ENCODE measurements around the gene OBSCN.
"Not testable (repeated sequence)": the region's sequence is repeated elsewhere in the genome, so short reads cannot be mapped to it uniquely, and the experiment has no call there.

OBSCN gene

GRCh38 chr1:228173528-228174481 lies 34.0 kb upstream of the OBSCN start:
- H3K9me3 ChIP-seq (ENCODE audit: control insufficient read depth, insufficient read depth, low read length); H3K27me3 ChIP-seq (ENCODE audit: control insufficient read depth, insufficient read depth, low read length); H3K9ac ChIP-seq (ENCODE audit: low read depth, low read length); H3K36me3 ChIP-seq (ENCODE audit: control insufficient read depth, insufficient read depth, low read length); H3K27ac ChIP-seq (ENCODE audit: low read depth, low read length); H3K4me1 ChIP-seq (ENCODE audit: control insufficient read depth, insufficient read depth, low read length): not testable (repeated sequence)
- peak overlapping the region; percentile 47; the same call in 1 of the 2 replicates for H3K4me3 ChIP-seq (ENCODE audit: low read depth, low read length)

GRCh38 chr1:228174482-228175315 lies 33.1 kb upstream of the OBSCN start:
- H3K36me3 ChIP-seq (ENCODE audit: control insufficient read depth, insufficient read depth, low read length) = no peaks in the 10 kb centered on the region
- H3K27me3 ChIP-seq (ENCODE audit: control insufficient read depth, insufficient read depth, low read length) = no peaks in the 10 kb centered on the region
- no peak overlapping the region for H3K27ac ChIP-seq (ENCODE audit: low read depth, low read length)
- H3K4me3 ChIP-seq (ENCODE audit: low read depth, low read length) = peak overlapping the region; percentile 4; the same call in 1 of the 2 replicates
- no peak overlapping the region for H3K9ac ChIP-seq (ENCODE audit: low read depth, low read length)
- no peaks in the 10 kb centered on the region for H3K9me3 ChIP-seq (ENCODE audit: control insufficient read depth, insufficient read depth, low read length)
- no peaks in the 10 kb centered on the region for H3K4me1 ChIP-seq (ENCODE audit: control insufficient read depth, insufficient read depth, low read length)

- no peaks in the 10 kb centered on the region for H3K4me1 ChIP-seq (ENCODE audit: control insufficient read depth, insufficient read depth, low read length)
- H3K36me3 ChIP-seq (ENCODE audit: control insufficient read depth, insufficient read depth, low read length) = no peaks in the 10 kb centered on the region
- no peak overlapping the region for H3K9ac ChIP-seq (ENCODE audit: low read depth, low read length)
- no peaks in the 10 kb centered on the region for H3K27me3 ChIP-seq (ENCODE audit: control insufficient read depth, insufficient read depth, low read length)
- no peak overlapping the region for H3K4me3 ChIP-seq (ENCODE audit: low read depth, low read length)
- no peaks in the 10 kb centered on the region for H3K9me3 ChIP-seq (ENCODE audit: control insufficient read depth, insufficient read depth, low read length)
- H3K27ac ChIP-seq (ENCODE audit: low read depth, low read length) = no peak overlapping the region
Observed at GRCh38 chr1:228175316-228176023, 32.4 kb upstream of the OBSCN start.

- no peaks in the 10 kb centered on the region for H3K9me3 ChIP-seq (ENCODE audit: control insufficient read depth, insufficient read depth, low read length)
- H3K27ac ChIP-seq (ENCODE audit: low read depth, low read length) = no peak overlapping the region
- H3K9ac ChIP-seq (ENCODE audit: low read depth, low read length) = no peak overlapping the region
Observed at GRCh38 chr1:228176024-228176395, 31.8 kb upstream of the OBSCN start.

GRCh38 chr1:228176461-228177182 lies 31.2 kb upstream of the OBSCN start:
- Histone ChIP-seq H3K9me3 (ENCODE audit: control insufficient read depth, insufficient read depth, low read length) (no peaks in the 10 kb centered on the region), H3K36me3 (ENCODE audit: control insufficient read depth, insufficient read depth, low read length) (no peaks in the 10 kb centered on the region), H3K9ac (ENCODE audit: low read depth, low read length) (no peak overlapping the region), H3K4me3 (ENCODE audit: low read depth, low read length) (no peak overlapping the region), H3K27me3 (ENCODE audit: control insufficient read depth, insufficient read depth, low read length) (no peaks in the 10 kb centered on the region), H3K4me1 (ENCODE audit: control insufficient read depth, insufficient read depth, low read length) (no peaks in the 10 kb centered on the region), H3K27ac (ENCODE audit: low read depth, low read length) (no peak overlapping the region)

More at GRCh38 chr1:228176024-228176395, 31.8 kb upstream of the OBSCN start:
- no peaks in the 10 kb centered on the region for H3K27me3 ChIP-seq (ENCODE audit: control insufficient read depth, insufficient read depth, low read length)
- no peak overlapping the region for H3K4me3 ChIP-seq (ENCODE audit: low read depth, low read length)
- no peaks in the 10 kb centered on the region for H3K4me1 ChIP-seq (ENCODE audit: control insufficient read depth, insufficient read depth, low read length)
- no peaks in the 10 kb centered on the region for H3K36me3 ChIP-seq (ENCODE audit: control insufficient read depth, insufficient read depth, low read length)

GRCh38 chr1:228177183-228177475 lies 30.7 kb upstream of the OBSCN start:
- Histone ChIP-seq H3K9ac (ENCODE audit: low read depth, low read length) (no peak overlapping the region), H3K4me1 (ENCODE audit: control insufficient read depth, insufficient read depth, low read length) (no peaks in the 10 kb centered on the region), H3K27me3 (ENCODE audit: control insufficient read depth, insufficient read depth, low read length) (no peaks in the 10 kb centered on the region), H3K27ac (ENCODE audit: low read depth, low read length) (no peak overlapping the region), H3K9me3 (ENCODE audit: control insufficient read depth, insufficient read depth, low read length) (no peaks in the 10 kb centered on the region), H3K4me3 (ENCODE audit: low read depth, low read length) (no peak overlapping the region), H3K36me3 (ENCODE audit: control insufficient read depth, insufficient read depth, low read length) (no peaks in the 10 kb centered on the region)

GRCh38 chr1:228177721-228178710 lies 29.8 kb upstream of the OBSCN start:
- no peak overlapping the region for H3K27ac ChIP-seq (ENCODE audit: low read depth, low read length)
- no peaks in the 10 kb centered on the region for H3K4me1 ChIP-seq (ENCODE audit: control insufficient read depth, insufficient read depth, low read length)
- no peak overlapping the region for H3K9ac ChIP-seq (ENCODE audit: low read depth, low read length)
- no peaks in the 10 kb centered on the region for H3K36me3 ChIP-seq (ENCODE audit: control insufficient read depth, insufficient read depth, low read length)
- no peaks in the 10 kb centered on the region for H3K27me3 ChIP-seq (ENCODE audit: control insufficient read depth, insufficient read depth, low read length)
- no peaks in the 10 kb centered on the region for H3K9me3 ChIP-seq (ENCODE audit: control insufficient read depth, insufficient read depth, low read length)
- no peak overlapping the region for H3K4me3 ChIP-seq (ENCODE audit: low read depth, low read length)

- Histone ChIP-seq H3K27ac (ENCODE audit: low read depth, low read length) (no peak overlapping the region), H3K4me3 (ENCODE audit: low read depth, low read length) (no peak overlapping the region), H3K36me3 (ENCODE audit: control insufficient read depth, insufficient read depth, low read length) (no peaks in the 10 kb centered on the region), H3K4me1 (ENCODE audit: control insufficient read depth, insufficient read depth, low read length) (no peaks in the 10 kb centered on the region), H3K9ac (ENCODE audit: low read depth, low read length) (no peak overlapping the region), H3K9me3 (ENCODE audit: control insufficient read depth, insufficient read depth, low read length) (no peaks in the 10 kb centered on the region), H3K27me3 (ENCODE audit: control insufficient read depth, insufficient read depth, low read length) (no peaks in the 10 kb centered on the region)
Observed at GRCh38 chr1:228178737-228179684, 28.8 kb upstream of the OBSCN start.

- H3K36me3 ChIP-seq (ENCODE audit: control insufficient read depth, insufficient read depth, low read length) = no peaks in the 10 kb centered on the region
- no peak overlapping the region for H3K4me3 ChIP-seq (ENCODE audit: low read depth, low read length)
- H3K9ac ChIP-seq (ENCODE audit: low read depth, low read length) = no peak overlapping the region
- H3K27me3 ChIP-seq (ENCODE audit: control insufficient read depth, insufficient read depth, low read length) = no peaks in the 10 kb centered on the region
- H3K27ac ChIP-seq (ENCODE audit: low read depth, low read length) = no peak overlapping the region
- no peaks in the 10 kb centered on the region for H3K4me1 ChIP-seq (ENCODE audit: control insufficient read depth, insufficient read depth, low read length)
- H3K9me3 ChIP-seq (ENCODE audit: control insufficient read depth, insufficient read depth, low read length) = no peaks in the 10 kb centered on the region
Observed at GRCh38 chr1:228180271-228180958, 27.4 kb upstream of the OBSCN start.

Measured in HUES48 (cell line).